UCSD-AML1 (cell line): ENCODE data around the gene TSPAN19.
A peak's percentile ranks its signal among the peaks of the same experiment; 100 is the strongest.
"Not testable (repeated sequence)": the region's sequence is repeated elsewhere in the genome, so short reads cannot be mapped to it uniquely, and the experiment has no call there.

Experiments
- DNase-seq: peaks from one replicate; lab custom pipeline; 2025; ENCODE audit not compliant: unreplicated experiment; lab: John Stamatoyannopoulos, UW

TSPAN19 gene

DNA sequence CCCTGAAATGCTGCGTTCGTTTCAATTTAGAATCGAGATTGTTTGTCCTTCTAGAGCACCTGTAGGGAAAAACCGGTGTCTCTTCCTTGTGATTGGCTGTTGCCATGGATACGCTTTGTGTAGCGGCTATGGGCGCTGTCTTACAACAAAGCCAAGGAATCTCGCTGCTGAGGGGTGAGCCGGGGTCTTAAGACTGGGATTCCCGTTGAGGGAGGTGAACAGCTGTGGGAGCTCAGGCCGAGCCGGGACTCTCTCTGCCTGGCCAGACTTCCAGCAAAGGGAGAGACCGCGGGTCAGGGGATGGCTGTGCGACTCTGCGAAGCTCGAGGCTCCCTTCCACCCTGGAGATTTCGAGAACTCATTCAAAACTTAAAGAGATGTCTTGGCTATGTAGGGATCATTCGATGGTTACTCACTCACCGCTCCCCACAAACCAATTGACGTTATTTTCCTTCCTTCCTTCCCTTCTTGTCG, at the start of gene TSPAN19, which contains the start of gene LRRIQ1:
TSS of gene TSPAN19 (minus strand) at position 44 of the 474 bp plus-strand sequence. CDS start 6,331 bp downstream, outside the sequence.
TSS of gene LRRIQ1 (plus strand) at position 118 of the 474 bp plus-strand sequence. CDS start 1,826 bp downstream, outside the sequence.
- peak; percentile 3 for DNase-seq

DNA sequence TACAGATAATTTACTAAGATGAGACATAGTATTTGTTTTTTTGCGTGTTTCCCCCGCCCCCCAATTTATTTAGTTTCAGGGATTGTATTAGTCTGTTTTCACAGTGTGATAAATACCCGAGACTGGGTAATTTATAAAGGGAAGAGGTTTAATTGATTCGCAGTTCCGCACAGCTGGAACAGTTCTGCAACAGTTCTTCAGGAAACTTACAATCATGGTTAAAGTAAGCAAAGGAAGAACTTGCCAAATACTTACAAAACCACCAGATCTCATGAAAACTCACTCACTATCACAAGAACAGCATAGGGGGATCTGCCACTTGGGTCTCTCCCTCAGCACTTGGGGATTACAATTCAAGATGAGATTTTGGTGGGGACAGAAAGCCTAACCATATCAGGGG, 49.0 kb upstream of the TSPAN19 start:
- DNase-seq: no peak

DNA sequence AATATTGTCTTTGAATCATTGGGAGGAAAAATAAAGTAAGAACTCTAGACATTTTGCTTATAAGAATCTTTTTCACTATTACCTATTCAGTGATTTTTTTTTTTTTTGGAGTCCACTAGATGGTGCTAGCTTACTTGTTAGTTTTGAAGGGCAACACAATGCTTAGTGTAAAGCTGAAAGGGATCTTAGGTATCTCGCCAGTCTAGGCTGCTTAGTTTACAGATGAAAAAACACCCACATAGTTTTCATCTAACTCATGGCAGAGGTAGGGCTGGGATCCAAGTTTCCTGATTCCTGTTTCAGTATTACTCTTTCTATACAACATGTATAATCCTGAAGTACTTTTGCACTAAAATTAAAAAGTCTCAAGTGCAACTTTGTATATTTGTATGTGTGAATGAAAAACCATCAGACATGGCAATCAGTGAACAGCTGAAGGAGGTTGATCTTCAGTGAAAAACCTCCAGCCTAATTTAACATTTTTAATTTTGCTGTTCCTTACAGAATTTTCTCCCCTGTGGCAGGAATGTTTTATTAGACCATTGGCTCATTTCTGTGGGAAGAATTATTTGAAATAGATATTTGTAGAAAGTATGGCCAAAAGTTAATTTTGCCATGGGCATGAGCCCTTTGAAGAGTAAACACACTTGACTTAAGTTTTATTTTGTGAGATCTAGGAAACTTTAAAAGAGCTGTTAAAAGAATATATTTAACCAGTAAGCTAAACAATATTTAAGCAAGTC, 40.8 kb upstream of the TSPAN19 start:
- DNase-seq: no peak

DNA sequence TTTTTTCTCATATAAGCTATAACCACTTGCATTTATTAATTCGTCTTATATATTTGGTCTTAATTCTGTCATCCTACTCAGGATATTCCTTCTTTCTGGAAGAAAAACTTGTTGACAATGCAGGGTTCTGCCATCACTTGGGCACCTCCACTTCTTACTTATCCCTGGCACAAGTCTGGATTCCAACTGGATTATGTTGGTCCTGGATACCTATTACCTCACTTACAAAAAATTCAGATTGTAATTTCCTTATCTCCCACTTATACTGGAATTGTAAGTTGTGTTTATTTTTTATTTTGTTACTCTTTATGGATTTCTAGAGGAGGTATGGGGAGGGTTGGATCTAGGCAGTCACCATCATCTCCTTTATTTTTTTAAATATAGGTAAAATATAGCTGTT, 36.7 kb upstream of the TSPAN19 start:
- no peak for DNase-seq

DNA sequence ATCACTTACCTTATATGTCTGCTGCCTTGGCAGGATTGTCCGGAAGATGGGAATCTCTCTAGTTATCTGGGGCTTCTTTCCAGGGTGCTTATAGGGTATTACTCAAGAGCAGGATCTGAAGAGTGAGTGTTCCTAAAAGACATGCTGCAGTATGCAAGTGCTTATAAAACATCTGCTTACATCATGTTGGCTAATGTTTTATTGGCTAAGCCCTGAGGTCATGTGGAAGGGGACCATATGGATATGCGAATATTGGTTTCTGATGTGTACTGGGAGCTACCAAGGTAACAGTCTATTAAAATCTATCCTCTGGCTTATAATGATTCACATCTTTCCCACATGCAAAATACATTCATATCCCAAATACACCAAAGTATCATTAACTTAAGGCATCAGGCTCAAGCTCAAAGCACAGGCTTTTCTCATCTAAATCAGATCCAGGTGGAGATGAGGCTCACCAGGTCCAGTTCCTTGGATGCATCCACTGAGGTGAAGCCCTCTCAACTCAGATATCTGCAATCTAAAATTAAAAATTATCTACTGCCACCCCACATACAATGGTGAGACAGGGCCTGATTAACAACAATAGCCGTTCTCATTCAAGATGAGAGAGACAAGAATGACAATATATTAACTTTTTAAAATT, 29.9 kb upstream of the TSPAN19 start:
- DNase-seq: no peak

DNA sequence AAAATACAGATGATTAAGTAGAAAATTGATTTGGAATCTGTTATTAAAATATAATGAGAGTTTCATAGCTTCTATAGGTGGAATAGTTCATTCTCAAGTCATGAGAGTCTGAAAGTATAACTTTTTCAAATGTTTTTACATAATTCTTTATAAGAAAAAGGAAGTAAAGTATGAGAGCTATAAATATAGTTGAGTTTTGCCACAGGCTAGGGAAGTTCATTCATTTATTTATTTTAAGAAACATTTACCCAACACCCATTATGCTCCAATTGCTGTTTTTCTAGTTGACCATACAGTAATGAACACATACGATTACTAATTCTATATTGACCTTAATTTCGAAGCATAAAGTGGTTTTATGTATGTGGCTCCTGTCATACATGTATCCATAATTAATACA, 24.8 kb upstream of the TSPAN19 start:
- no peak for DNase-seq

DNA sequence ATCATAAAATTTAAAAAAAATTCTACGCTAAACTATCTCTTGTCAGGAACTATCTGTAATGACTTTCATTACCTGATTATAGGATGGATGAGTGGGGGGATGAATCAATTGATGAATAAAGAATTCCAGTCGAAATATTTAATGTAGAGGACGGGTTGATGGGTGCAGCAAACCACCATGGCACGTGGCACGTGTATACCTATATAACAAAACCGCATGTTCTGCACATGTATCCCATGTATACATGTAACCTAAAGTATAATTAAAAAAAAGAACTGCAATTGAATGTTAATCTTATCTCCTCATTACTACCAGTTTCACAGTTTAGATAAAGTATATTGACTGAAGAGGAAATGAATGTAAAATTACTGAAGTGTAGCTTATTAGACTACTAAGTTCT, 23.5 kb upstream of the TSPAN19 start:
- DNase-seq: no peak

DNA sequence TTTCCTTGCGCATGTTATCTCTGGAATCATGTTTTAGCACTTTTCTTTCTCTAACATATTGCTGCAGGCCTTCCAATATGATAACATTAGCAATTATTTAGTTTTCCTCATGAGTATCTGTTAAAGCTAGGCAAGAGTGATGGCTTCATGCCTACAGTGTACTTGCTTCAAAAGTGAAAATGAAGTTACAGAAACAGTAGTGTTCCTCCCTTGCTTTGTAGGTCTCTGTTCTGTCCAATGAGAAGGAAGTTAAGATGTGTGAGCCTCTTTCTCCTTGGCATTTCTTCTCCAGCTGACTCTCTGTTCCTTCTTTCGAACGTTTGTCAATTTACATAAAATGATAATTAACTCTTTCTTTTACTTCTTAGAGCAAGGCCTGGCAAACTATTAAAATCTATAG, 22.3 kb upstream of the TSPAN19 start:
- DNase-seq: no peak

DNA sequence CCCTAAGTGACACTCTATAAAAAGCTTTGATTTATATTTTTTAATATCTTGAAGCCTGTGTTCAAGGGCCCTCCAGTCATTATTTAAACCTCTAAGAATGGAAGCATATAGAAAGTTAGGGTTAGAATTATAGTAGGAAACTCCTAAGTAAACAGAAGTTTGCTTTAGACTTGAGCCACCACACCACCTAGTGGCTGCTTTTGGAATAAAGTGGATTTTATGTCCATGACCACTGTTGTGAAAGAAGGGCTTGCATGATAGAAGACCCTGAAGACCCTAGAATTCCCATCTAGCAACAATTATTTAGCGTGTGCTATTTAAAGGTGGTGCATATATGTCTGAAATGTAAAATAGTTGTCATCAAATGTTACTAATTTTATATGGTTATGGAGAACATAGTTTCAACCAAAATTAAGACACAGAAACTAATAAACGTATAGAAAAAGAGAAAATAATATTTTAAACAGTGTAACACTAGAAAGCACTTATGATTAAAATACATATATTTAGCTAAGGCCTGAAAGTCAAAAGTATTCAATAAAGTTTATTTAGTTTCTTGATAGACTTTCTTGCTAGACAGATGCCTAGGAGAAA, 21.4 kb upstream of the TSPAN19 start:
- DNase-seq: no peak

DNA sequence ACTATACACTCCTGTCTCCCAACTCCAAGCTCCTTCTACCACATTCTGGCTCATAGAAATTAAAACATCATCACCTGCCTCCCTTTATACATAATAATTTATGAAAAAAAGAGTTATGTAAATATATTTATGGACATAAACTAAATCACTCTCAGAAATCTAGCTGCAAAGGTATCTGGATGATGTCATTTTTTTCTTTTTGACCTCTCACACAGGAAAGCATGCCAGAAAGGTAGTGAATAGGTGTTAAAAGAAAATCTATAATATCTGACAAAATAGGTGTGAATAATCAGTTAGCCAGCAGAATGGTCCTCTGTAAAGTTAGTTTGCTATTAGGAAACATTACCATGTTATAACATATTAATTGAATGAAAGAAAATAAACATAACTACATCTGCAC, 7.8 kb upstream of the TSPAN19 start:
- DNase-seq: no peak

DNA sequence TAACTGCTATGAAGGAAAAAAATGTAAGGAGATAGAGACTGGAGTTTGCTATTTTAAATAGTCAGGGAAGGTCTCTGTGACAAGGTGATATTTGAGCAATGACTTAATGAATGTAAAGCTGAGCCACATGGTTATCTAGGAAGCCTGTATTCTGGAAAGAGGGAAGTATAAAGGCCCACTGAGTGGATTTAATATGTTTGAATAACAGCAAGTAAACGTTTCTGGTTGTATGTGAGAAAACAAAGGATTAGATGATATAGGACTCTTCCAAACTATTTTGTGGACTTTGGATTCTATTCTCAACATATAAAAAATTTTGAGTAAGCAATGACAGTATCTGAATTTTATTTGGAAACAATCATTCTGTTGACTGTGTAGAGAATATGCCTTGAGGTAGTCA, 5.3 kb upstream of the TSPAN19 start:
- DNase-seq: no peak

DNA sequence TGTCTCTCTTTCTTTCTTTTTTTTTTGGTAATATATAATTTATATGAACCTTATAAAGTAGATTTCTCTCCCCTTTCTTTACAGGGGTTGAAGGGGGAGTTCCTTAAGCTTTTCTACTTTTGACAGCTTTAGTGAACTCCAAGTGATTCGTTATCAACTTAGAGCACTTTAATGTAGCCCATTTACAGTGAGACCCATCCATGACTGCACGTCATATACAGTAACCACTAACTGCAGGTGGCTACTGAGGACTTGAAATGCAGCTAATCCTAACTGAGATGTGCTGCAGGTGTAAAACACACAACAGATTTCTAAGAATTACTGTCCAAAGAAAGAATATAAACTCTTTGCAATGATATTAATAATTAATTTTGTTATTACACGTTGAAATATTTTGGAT, 656 bp upstream of the TSPAN19 start:
- DNase-seq: no peak

DNA sequence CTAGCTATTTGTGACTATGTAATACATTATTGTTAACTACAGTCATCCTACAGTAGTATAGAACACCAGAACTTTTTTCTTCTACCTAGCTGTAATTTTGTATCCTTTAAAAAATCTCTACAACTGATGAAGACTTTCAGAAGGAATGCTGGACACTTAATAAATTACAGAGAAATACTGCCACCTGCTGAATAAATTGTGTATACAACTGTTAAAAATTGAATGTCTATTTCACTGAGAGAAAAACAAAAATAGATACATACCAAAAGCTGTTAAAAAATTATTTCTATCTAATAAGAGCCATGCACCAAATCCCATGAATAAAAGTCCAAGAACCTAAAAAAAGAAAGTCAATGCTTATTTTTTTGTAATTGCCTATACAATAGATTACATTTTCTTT, 6.6 kb downstream of the TSPAN19 start:
- no peak for DNase-seq

DNA sequence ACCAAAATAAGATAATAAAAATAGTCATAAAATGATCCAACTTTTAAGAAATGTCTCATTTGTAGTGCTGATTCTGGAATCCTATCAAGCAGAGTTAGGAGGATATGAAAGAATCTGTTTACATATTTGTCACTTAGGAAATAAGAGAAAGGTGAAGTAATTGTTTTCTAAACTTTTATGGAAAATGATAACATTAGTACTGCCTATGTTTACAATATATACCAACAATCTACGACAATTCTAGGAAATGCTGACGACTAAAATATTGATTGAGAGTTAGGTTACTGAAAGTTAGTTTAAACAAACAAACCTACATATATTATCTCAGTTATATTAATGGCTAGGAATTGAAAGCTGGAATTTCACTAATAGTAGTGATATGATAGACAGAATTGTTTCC, 18.0 kb downstream of the TSPAN19 start:
- DNase-seq: no peak

DNA sequence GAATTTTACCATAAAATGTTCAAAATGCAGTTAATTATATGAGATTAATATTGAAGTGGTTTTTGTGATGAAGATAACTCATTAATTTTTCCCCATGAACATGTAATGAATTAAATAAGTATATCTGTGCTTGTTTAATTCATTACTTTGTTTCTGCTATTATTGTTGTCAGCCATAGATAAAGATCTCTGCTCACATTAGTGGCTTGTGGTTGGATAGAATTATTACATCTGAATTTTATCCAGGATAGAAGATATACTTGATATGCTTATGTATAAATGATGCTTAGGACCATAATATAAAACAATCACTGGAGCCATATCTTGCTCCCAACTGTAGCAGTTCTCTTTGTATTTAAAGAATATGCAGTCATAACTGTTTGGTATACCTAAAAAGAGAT, 18.5 kb downstream of the TSPAN19 start:
- DNase-seq: no peak

DNA sequence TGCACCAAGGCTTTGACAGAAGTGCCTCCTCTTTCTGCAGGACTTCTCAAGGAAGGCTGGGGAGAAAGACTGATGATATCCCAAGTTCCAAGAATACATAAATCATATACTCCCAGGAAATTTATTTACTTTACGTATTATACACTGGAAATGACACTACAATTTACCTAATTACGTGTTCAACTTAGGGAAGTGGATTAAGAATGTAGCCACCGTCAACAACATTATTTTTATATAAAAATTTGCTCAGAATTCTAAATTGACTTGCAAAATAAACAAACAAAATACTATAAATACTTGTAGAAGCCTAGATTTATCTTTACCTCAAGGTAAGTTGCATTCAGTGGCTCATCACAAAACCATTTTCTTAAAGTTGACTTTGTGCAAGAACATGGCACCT, 18.9 kb downstream of the TSPAN19 start:
- DNase-seq: no peak

DNA sequence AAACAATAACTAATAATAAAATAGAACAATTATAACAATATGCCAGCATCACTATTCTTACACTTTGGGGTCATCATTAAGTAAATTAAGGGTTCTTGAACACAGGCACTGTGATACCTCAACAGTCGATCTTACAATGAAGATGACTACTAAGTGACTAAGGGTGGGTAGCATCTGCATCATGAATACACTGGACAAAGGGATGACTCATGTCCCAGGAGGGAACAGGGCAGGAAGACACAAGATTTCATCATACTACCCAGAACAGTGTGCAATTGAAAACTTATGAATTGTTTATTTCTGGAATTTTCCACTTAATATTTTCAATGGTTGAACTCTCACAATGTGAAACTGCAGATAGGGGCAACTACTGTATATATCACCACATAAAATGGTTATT, 19.7 kb downstream of the TSPAN19 start:
- DNase-seq: no peak

DNA sequence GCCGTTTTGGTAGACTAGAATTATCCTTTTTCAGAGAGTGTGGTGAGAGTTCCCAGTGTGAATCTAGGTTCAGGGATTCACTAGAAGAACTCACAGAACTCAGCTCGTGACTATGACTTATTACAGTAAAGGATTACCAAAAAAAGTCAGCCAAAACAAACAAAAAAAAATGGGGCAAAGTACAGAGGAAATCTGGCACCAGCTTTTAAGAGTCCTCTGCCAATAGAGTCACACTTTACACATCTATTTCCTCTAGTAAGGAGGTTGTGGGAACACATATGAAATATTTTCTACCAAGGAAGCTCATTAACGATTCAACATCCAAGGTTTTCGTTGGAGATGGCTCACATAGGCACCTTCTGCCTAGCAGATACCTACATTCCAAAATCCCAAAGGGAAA, 28.2 kb downstream of the TSPAN19 start:
- no peak for DNase-seq

DNA sequence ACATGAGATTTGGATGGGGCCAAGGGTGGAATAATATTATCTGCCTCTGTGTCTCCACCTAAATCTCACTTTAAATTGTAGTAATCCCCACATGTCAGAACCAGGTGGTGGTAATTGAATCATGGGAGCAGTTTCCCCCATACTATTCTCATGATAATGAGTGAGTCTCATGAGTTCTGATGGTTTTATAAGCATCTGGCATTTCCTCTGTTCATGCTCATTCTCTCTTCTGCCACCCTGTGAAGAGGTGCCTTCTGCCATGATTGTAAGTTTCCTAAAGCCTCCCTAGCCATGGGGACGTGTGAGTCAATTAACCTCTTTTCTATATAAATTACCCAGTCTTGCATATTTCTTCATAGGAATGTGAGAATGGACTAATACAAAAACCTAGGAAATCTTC, 29.9 kb downstream of the TSPAN19 start:
- DNase-seq: no peak

DNA sequence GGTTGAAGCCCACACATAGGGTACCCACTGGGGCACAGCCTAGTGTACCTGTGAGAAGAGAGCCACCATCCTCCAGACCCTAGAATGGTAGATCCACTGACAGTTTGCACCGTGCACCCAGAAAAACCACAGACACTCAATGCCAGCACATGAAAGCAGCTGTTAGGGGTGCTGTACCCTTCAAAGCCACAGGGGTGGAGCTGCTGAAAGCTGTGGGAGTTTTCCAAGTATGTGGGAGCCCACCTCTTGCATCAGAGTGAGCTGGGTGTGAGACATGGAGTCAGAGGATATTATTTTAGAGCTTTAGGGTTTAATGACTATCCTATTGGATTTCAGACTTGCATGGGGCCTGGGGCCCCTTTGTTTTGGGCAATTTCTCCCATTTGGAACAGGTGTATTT, 30.5 kb downstream of the TSPAN19 start:
- no peak for DNase-seq

DNA sequence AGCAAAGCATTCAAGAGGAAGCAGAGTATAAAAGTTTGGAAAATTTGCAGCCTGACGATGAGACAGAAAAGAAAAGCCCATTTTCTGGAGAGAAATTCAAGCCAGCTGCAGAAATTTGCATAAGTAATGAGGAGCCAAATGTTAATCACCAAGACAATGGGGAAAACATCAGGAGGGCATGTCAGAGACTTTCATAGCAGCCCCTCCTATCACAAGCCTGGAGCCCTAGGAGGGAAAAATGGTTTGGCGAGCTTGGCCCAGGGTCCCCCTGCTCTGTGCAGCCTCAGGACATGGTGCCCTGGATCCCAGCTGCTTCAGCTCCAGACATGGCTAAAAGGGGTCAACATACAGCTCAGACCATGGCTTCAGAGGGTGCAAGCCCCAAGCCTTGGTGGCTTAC, 31.0 kb downstream of the TSPAN19 start:
- not testable (repeated sequence) for DNase-seq

DNA sequence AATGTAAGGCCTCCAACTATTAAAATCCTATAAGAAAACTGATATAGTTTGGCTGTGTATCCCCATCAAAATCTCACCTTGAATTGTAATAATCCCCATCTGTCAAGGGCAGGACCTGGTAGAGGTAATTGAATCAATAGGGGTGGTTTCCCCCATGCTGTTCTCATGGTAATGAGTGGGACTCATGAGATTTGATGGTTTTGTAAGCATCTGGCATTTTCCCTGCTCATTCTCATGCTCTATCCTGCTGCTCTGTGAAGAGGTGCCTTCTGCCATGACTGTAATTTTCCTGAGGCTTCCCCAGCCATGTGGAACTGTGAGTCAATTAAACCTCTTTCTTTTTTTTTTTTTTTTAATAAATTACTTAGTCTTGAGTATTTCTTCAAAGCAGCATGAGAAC, 31.9 kb downstream of the TSPAN19 start:
- no peak for DNase-seq
